GM15510 (cell line): Measurements from ENCODE around the gene CHAC1.

Experiments used
- POLR2A ChIP-seq: IDR thresholded peaks from 3 replicates; pipeline ENCODE4 v1.6.1; 2011; ENCODE audit warnings: borderline replicate concordance; ENCODE audit not compliant: insufficient read length; ENCODE audit errors: extremely low read depth

Gene CHAC1

DNA sequence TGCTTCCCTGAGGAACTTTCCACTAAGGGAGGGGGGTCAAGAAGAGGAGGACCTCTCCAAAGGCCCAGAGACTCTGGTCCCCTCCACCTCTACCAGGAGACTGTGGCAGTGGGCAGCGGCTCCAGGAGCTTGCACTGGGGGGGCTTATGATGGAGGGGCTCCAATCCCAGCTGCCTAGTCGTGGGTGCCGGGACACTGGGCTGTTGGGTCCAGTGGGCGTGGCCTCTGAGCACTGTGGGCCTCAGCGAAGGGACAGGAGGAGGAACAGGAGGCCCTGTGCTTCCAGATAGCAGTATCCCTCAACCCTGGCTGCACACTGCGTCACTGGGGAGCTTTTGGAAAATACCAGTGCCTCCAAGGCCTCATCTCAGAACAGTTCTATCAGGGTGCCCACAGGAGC, 37.6 kb upstream of the CHAC1 start:
- TF ChIP-seq POLR2A, result no peak

DNA sequence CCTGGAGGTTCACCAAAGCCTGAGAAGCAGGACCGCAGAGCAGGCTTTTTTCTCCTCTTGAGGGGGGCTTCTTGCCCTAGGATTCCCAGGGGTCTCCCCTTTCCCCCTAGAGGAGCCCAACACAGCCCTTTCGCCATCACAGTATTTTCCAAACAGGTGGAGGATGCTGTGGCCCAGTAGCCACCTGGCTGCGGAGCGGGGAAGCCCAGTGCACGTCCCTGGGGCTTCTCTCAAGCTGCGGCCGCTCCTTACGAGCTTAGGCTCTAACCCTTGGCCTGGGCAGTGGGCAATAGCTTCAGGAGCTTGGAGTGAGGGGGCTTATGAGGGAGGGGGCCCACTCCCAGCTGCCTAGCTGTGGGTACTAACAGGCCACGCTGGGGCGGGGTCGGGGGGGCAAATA, 35.7 kb upstream of the CHAC1 start:
- no peak for TF ChIP-seq POLR2A

DNA sequence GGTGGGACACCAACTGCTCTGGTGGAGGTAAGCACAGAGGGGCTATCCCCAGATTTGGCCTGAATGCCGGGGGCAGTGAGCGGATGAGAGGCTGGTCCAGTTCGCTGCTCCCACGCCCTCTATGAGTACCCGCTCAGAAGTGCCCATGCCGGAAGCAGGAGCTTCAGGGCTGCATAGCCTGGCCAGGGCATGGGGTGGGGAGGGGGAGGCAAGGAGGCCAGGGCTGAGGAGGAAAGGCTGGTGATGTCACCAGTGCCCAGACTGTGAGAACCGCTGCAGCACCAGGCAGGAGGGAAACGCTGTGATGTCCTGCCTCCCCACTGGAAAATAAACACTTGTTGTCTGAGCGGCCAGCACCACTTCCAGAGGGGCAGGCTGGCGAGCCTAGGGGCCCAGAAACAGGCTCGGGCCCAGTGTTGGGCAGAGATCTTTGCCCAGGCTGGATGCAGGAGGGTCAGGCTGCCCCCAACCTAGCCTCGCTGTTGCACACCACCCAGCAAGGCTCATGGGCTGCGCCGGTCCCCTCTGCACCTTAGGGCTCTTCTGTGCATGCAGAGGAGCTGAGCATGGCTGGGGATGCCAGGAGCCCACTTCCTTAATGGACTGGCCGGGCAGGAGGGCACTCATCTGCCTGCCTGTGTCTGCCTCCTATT, 35.0 kb upstream of the CHAC1 start:
- TF ChIP-seq POLR2A, result no peak

DNA sequence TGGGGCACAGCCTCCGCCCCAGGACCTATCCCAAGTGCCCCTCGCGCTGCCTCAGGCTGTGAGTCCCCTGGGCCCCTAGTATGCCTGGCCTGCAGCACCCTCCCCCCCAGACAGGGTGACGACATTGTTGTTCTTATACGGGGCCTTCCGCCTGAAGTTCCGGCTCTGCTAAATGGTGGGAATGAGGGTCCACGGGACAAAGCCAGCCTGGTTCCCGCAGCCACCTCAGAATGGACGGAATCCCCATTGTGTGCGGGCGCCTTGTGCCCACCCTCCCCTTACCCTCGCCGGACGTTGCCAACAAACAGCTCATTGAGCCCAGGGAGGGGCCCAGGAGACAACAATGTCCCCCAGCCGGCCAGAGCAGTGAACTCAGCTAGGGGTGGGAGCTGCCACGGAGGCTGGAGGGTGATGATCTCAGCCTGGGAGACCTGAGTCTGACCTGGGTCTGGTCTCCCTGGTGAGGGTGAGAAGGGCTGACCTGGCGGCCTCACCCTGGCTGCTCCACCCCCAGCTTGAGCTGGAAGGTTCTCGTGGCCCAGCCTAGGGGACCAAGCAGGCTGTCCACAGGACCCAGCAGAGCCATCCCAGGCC, 34.4 kb upstream of the CHAC1 start:
- TF ChIP-seq POLR2A, result no peak

DNA sequence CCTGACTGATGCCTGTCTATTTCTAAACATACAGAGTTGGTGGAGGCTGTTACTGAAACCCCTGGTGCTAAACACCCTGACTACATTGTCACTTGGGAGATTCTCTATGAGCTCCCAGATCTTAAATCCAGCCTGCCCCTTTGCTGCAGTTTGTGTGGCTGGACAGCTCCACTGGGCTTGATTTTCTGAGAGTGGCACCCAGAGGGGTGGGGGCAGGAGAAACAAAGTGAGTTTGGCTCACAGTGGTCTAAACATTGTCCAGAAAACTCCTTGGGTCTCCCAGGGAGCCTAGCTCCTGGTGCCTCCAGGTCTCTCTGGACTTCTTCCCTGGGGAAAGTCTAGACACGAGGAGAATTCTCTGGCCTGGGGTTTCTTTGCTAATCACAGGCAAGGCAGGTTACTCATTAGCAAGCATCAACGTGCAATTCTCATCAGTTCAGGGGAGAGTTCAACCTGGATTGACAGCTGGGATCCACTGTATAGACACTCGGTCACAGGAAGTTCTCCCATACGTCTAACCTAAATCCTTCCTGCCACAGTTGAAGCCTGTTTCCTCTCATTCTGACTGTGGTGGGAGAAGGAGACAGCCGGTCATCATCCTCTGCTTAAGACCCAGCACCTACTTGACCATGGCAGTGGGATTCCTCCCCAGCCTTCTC, 31.2 kb upstream of the CHAC1 start:
- TF ChIP-seq POLR2A, result no peak

DNA sequence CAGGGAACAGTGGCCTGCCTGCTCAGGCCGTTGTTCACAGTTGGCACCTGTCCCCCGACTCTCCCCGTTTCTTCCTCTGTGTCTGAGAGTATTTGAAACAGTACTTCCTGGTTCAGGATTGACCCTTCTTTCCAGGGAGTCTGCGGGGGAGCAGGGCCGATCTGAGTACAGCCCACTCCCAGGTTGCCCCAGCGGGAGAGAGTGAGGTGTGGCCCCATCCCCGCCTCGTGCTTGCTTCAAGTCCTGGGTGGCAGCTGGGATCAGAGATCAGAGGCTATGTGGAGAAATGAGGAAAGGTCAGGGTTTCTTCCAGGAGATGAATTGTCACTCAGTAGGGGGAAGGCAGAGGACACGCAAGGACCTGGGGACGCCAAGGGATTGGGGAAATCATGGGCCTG, 30.7 kb upstream of the CHAC1 start:
- TF ChIP-seq POLR2A, result no peak

DNA sequence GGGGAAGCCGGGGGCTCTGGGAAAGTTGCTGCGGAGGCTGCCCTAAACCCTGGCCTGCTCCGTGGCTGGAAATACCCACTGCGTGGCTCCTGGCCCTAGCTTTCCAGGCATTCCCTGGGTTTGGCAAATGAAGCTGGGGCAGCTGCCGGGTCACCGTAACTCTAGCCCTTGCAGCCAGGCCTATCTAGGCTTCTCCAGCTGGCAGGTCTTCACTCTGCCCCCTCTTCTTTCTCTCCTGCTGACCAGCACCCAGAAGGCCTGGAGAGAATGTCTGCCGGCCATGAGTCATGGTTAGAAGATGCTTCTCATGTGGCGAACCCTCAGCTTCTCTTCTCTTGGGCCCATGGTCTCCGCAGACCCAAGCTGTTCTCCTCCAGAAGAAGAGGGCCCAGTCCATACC, 29.7 kb upstream of the CHAC1 start:
- no peak for TF ChIP-seq POLR2A

DNA sequence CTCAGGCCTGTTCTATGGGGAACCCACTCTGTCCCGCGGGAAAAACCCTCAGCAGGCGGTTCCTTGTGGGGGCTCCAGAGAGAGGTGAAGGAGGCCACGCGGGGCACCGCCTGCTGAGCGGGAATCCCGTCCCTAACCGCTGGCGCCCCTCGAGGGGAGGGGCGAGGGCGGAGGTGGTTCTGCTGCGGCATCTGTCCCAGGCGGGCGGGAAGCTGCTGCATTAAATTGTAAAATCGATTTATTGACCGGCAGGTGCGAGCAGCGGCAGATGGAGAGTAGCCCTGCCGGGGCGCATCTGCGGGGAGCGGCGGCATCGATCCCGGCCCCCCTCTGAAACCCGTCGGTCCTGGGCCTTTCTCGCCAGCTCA, 27.8 kb upstream of the CHAC1 start:
- TF ChIP-seq POLR2A, result no peak

DNA sequence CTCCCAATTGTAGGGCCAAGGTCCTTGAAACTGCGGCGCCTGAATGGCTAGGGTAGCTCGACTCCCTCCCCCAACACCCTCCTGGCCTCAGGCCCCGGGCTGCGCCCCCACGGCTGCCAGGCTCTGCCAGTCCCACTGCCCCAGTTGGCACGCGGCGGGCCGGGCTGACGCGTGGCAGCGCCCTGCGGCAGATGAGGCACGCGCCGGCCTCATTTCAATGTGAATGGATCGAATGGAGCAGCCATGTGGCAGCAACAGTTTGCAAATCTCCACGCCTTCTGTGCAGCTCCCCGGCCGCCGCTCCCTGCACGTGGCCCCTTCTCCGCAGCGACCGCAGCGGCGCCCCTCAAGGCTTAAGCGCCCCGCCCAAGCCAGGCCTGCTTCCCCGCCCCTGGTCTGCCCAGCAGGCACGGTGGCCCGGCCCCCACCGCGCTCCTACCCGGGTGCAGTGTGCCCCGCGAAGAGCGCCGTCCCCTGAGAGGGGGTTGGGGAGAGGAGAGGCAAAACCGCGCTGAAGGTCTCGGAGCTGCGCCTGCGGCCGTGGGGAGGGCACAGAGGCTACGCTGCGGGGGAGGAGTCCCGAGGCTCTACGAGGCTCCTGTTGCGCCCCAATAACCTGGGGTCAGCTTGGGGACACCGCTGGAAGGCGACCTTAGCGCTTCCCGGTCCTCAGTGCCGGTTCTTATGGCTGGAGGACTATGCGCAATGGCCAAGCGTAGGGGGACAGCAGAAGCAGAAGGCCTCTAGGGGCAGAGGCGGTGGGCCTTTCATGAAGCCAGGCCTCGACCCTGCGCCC, 27.2 kb upstream of the CHAC1 start:
- TF ChIP-seq POLR2A, result no peak

DNA sequence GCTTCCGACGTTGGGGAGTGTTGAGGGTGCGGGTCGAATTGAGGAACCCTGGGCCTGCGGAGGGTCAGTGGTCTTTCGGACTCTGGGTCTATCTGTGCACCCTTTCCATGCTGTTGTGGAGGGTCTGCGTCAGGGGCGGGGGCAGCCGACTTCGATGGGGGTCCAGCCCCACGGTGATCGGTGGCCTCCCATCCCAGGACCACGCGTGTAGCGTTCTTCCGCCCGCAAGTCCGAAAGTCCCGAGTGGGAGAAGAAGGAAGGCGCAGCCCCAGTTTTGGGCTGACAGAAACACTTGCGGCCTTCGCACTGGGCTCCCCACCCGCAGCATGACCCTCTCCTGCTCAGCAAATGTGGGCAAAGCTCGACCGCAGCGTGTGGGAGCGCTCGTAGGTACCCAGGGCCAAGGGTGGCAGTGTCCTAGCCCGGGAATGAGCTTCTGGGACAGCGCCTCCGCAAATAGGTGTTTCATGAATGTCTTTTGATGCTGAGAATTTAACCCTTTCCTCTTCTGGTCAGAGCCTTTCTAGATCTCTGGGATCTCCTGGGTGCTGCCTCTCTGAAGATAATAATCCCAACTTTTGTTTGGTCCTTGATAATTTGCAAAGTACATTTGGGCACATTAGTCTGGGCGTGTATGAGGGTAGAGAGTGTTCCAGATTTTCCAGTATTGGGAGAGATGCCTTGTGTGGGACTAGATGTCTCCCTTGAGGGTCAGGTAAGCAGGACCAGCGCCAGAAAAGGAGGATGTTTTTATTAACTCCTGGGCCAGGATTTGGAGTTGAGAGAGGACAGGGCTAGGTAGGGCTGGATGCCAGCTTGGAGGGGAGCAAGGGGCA, 26.4 kb upstream of the CHAC1 start:
- no peak for TF ChIP-seq POLR2A

DNA sequence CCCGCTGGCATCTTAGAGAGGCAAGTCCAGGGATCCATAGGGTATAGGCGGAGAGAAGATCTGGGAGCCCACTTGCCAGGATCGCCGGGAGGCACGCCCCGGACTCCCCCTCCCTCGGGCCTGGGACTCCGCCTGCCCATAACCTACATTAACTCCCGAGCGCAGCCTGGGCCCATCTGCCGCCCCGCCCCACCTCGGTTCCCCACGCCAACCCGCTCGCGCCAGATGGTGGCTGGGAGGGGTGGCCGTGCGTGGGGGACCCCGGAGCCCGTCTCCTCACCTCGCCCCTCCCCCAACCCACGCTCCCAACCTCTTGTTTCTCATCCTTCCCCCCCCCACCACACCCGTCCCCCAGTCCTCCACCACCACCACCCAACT, 25.8 kb upstream of the CHAC1 start:
- TF ChIP-seq POLR2A, result no peak

DNA sequence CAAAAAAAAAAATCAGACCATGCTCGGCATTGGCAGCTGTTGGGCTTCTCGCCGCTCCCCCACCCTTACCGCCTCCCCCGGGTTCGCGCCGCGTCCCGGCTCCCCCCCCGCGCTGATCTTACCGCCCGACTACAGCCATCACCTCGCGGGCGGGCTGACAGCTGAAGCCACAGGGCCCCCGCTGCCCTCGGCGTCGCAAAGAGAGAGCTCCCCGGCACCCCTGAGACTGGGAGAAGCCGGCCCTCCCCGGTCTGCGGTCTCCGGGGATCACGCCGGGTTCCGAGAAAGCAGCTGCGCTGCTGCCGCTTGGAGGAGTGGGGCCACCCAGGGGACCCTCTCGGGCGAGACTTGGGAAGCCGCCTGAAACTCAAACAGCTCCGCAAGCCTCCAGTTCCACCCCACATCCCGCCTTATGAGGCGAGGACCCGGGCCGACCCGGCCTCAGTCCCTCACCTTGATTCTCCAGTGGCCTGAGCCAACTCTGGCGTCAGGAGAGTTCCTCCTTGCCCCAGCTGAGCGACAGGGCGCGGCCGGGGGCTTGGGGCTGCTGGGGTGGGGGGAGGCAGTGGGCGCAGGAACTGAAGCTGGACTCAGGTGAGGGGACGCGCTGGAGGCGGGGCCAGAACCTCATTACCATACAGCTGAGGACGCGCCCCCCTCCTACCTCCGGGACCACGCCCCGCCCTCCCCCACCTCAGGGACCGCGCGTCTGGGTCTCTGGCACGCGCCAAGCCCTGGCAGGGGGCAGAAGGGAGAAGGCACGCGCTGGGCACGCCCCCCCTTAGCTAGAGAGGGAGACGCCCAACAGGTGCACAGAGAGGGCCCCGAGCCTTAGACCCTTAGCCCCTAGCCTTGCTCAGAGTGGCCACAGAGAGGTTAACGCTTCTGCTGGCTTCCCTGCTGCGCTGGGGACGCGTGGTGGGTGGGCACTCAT, 25.1 kb upstream of the CHAC1 start:
- TF ChIP-seq POLR2A, result no peak

DNA sequence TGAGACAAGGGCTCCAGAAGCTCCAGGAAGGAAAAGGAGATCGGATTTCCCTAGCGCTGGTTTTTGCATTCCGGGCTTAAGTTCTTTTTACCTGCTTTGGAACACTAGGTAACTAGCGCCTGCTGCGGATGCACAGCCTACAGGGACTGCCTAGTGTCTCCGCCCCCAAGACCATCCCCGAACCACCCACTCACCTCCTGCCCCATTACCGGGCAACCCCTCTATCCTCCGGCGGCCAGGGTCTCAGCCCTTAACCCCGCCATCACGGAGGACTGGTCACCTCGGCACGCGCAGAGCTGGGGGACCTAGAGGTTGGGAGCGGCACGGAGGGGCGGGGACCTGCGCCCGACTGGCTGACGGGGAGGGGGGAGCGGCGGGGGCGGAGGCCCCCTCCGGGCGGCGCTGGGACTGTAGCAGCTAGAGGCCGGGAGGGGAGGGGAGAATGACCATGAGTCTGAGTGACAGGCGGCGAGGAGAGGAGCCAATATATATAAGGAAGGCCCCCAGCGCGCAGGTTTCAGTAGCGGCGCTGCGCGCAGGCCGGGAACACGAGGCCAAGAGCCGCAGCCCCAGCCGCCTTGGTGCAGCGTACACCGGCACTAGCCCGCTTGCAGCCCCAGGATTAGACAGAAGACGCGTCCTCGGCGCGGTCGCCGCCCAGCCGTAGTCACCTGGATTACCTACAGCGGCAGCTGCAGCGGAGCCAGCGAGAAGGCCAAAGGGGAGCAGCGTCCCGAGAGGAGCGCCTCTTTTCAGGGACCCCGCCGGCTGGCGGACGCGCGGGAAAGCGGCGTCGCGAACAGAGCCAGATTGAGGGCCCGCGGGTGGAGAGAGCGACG, 24.2 kb upstream of the CHAC1 start, which contains the start of gene DLL4:
Gene DLL4, plus strand, starts transcription at position 520 of the 839 bp plus-strand sequence. CDS start 329 bp downstream, outside the sequence.
- TF ChIP-seq POLR2A, result peak; percentile 46
